HG03575 (cell line): ENCODE measurements around the gene PXDN.

Experiments
- ATAC-seq: cut with Tn5 transposase; IDR thresholded peaks from one replicate; pipeline ENCODE4 v1.9.1; 2021; ENCODE audit not compliant: unreplicated experiment, insufficient number of reproducible peaks, low FRiP score; ENCODE audit errors: extremely low read depth

Gene PXDN

GRCh38 chr2:1648241-1649102, 95.8 kb downstream of the PXDN start:
- ATAC-seq = no peak

- no peak for ATAC-seq
These were observed 96.7 kb downstream of the PXDN start for GRCh38 chr2:1647417-1648240.

- ATAC-seq = no peak
These were observed 98.4 kb downstream of the PXDN start for GRCh38 chr2:1645761-1646476.

- no peak for ATAC-seq
These were observed 99.9 kb downstream of the PXDN start for GRCh38 chr2:1644427-1644826.

- ATAC-seq = no peak
These were observed 101.2 kb downstream of the PXDN start for GRCh38 chr2:1642993-1643619.

GRCh38 chr2:1642066-1642861, 102.1 kb downstream of the PXDN start:
- ATAC-seq = no peak

- ATAC-seq = no peak
These were observed 102.8 kb downstream of the PXDN start for GRCh38 chr2:1641523-1641922.

- ATAC-seq = no peak
These were observed 103.8 kb downstream of the PXDN start for GRCh38 chr2:1640301-1641135.

GRCh38 chr2:1639086-1639858, 105.0 kb downstream of the PXDN start:
- ATAC-seq = no peak

- ATAC-seq = no peak
These were observed 105.9 kb downstream of the PXDN start for GRCh38 chr2:1638281-1638860.

- ATAC-seq = no peak
These were observed 107.4 kb downstream of the PXDN start for GRCh38 chr2:1636791-1637415.

- ATAC-seq = no peak
These were observed 108.5 kb downstream of the PXDN start for GRCh38 chr2:1635823-1636222.

GRCh38 chr2:1634681-1635341, 109.5 kb downstream of the PXDN start:
- ATAC-seq = no peak

- ATAC-seq = no peak
These were observed 110.3 kb downstream of the PXDN start for GRCh38 chr2:1633936-1634587.

- ATAC-seq = no peak
These were observed 111.1 kb downstream of the PXDN start for GRCh38 chr2:1633092-1633671.
